Activated CD4-positive, CD25-positive, alpha-beta regulatory T cell treated with anti-CD3 and anti-CD28 coated beads, Interleukin-2, amount 50 U/mL, for 24 hours (primary cell): ENCODE measurements around the gene CPLX1.

Experiments
- ATAC-seq, 2 donors: fragments of 150-1000 bp; cut with Tn5 transposase; one replicate each; pipeline ENCODE4 v1.10.0; 2021; ENCODE audit warnings: mild to moderate bottlenecking in 1 of 2, moderate library complexity in 1 of 2

Gene CPLX1

DNA sequence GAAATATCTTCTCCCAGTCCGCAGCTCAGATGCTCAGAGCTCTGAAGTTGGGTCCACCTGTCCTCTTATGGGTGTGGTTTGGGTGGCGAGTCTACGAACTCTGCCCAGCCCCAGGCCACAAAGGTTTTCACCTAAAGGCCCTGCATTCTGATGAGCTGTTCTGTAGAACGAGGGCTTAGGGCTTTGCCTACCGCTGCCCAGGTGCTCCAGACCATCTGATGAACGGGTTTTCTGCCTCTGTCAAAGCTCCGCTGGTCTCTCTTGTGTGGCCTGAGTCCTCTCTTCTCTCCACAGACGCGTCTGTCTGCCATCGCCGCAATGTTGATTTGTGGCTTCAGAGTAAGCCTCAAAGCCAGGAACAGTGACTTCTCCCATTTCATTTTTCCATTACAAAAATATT is 28.4 kb upstream of the CPLX1 start:
- no peak for ATAC-seq

DNA sequence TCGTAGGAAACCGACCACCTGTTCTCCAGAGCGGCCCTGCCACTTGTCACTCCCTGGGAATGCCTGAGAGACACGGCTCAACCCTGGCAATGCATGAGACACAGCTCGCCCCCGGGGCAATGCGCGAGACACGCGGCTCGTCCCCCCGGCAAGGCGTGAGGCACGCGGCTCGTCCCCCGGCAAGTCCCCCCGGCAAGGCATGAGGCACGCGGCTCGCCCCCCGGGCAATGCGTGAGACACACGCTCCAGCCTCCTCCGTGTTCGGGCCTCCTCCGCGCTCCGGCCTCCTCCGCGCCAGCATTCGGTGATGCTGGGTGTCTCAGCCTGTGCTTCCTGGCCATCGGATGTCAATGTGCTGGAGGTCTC is 27.5 kb upstream of the CPLX1 start:
- no peak for ATAC-seq

DNA sequence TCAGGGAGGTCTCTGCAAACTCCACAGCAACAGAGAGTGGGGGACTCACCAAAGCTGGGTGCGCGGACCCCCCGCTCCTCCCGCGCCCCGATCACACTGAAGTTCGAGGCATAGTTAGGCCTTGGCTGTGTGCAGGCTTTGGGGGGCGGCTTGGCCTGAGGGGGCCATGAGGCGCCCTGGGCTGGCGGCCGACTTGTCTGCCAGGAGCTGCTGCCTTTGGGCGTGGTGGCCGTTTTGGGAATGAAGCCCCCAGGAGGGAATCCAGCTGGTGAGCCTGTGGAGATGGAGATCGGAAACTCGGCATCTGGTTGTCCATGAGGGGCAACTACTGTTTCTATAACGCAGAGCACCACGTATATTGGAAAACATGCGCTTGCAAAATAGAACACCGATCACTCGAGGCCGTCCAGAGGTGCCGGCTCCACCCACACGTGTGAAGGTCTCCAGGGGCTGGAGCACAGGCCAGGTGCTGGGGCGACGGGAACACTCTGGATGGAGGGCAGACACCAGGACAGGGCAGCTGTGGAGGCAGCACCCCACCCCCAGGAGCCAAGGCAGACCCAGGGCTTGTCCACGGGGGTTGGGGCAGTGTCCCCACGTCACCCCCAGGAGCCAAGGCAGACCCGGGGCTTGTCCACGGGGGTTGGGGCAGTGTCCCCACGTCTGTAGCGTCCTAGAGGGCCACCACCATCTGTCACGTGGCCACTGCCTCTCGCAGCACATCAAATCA is 25.9 kb upstream of the CPLX1 start:
- no peak for ATAC-seq

DNA sequence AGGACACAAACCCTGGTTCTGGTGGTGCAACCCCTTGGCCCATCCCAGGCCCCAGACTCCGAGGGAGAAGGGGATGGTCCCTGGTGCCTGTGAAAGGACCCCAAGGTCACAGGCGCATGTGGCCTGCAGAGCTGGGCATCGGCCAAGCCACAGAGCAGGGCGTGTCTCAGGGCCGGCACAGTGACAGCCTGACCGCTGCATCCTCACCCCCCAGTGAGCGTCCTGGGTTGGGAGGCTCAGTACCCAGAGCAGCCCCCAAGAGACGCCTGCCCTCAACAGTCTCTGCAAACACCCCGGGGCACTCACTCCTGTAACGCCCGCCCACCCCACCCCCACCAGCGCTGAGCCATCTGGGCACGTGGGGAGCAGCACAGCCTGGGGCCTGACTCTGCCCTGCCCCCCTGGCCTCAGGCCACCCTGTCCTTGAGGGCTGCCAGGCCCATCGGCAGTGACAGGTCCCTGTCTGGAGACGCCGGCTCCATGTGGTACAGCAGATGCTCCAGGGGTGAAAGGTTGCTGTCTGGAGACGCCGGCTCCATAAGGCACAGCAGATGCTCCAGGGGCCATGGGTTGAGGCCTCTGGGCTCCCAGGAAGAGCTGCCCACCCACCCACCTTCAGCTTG is 24.5 kb upstream of the CPLX1 start:
- ATAC-seq, result no peak

DNA sequence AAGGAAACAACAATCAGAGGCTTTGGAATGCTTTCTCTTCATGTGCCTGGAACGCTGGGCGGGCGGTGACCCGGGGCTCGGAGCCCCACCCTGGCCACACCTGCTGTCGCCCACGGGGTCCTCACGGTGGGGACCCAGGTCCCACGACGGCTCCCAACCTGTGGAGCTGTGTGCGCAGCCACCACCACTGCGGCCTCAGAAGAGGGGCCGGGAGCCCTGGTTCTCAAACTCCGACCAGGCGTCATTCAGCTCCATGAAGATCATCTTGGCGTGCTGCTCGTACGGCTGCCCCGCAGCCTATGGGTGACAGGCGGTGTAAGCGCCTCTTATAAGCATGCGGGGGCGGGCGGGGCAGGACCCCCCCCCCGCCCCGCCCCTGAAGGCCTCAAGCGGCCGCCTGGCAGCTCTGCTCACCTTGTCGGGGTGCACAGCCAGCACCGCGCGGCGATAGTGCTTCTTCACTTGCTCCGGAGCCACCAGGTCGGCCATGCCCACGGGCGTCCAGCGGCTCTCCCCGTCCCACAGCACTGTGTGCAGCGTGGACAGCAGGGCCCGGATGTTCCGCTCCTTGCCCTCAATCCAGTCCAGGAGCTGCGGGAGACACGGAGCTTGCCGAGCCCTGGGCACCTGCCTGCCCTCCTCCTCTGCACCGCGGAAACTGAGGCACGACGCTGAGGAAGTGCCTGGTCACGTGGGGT is 23.7 kb upstream of the CPLX1 start:
- ATAC-seq, result no peak

DNA sequence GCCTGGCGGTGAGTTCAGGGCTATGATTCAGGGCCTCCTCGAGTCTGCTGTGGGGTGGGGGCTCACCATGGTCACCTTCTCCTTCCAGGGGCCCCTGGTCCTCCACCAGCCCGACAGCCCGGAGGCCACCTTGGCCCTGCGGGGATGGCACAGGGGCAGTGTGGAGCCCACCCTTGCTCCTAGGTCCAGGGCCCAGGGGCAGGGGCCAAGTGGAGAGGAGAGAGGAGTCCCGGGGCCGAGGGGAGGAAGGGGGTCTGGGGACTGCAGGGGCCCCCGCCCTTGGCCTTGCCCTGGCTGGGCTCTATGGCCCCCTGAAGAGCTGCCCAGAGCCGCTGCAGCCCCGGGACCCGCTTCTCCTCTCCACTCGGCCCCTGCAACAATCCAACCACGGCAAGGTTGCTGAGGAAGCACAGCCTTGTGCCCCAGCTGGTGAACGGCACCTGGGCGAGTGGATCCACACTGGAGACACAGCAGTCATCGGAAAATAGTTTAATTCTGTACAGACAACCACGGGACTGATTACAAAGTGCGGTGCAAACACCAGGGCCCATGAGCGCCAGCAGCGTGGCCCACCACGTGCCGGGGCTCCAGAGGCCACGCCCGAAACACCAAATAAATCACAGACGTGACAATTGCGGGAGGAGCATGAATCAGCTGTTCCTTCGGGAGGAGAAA is 23.0 kb upstream of the CPLX1 start:
- no peak for ATAC-seq

DNA sequence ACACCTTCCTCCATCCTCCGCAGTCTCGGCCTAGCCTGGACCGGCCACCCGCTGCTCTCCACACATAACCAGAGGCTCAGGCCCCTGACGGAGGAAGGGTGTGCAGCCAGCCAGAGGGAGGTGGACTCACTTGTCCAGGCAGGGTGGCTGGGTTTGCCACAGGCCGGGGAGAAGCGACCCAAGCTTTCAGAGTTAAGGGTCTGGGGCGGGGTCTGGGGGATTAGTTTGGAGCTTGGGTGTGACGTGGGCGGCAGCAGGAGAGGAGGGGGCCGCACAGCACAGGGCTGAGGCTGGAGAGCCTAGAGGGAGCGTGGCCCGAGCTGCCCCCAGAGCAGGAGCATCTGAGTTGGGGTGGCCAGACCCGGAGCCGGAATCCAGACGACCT is 22.4 kb upstream of the CPLX1 start:
- no peak for ATAC-seq

DNA sequence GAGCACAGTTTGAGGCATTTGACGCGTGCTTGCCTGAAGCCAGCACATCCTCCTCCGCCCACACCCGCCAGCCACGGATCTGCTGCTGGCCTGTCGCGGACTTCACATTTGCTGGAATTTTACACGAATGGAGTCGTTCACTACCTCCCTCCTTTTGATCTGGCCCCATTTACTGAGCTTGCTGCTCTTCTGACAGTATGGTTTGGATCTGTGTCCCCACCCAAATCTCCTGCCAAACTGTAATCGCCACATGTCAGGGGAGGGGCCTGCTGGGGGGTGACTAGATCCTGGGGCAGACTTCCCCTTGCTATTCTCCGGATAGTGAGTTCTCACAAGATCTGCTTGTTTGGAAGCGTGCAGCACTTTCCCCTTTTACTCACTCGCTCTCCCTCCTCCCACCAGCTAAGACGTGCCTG is 19.9 kb upstream of the CPLX1 start:
- no peak for ATAC-seq

DNA sequence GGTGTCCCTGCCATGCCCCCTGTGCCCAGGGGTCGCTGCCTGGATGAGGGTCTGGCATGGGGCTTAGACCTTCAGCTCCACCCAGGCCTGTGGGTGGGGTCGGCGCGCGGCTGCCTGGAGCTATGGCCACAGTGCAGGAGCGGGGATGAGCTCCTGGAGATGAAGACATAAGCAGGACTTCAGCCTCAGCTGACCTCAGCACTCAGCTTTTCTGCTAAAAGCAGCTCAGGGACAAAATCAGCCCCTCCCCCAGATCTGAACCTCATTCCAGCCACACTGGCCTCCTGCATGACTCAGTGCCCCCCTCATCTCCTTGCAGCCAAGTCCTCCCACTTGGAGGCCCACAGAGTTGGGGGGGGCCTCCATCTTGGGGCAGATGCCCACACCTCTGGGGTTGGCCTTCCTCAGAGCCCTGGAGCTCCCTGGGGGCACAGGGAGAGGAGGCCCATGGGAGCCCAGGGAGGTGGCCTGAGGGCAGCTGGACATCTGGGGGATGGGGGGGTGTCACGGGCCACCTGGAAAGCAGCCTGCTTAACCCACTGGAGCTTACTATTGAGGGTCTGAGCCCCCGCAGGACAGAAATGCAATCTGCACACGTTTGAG is 19.4 kb upstream of the CPLX1 start:
- ATAC-seq, result no peak

DNA sequence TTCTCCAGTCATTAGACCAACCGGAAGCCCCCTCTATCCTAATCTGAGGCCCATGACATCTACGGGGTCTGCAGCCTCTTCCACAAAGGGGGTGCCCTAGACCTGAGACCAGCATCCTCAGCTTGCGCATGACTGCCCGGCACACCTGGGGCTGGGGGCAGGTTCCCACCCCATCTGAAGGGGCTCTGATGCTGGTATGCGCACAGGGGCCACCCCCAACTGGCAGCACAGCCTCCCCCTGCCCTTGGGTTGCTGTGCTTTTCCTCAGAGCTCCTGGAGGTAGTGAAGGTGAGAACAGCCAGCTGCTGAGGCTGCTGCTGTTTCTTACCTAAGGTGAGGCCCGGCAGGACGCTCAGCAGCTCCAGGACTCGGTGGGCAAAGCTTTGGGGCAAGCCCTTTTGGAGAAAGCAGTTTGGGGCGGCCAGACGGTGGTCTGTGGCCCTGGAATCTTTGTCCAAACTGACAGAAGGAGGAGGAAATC is 18.9 kb upstream of the CPLX1 start:
- ATAC-seq, result no peak

DNA sequence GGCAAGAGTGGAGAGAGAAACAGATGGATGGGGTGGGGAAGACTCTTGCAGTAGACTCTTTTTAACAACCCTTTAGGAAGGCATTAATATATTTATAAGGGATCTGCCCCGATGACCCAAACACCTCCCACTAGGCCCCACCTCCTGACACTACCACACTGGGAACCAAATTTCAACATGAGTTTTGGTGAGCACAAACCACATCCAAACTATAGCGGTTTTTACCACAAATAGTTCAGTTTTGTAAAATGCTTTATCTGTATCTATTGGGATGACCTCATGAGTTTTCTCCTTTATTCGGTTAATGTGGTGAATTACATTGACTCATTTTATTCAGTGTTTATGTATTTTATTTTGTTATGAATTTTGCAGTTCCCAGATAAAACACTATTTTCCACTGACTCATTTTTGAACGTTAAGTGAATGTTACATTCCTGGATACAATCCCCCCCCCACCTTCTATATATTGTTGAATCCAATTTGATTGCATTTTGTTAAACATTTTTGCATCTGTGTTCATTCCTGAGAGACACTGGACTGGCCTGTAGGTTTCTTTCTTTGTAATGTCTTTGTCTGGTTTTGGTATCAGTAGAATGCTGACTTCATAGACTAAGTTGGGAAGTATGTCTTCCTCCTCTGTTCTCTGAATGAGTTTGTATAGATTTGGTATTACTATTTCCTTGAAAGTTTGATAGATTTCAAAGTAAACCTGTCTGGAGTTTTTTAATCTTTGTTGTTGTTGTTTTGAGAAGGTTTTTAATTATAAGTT is 13.9 kb upstream of the CPLX1 start:
- ATAC-seq, result peak in 1 of 2 donors; percentile 60

DNA sequence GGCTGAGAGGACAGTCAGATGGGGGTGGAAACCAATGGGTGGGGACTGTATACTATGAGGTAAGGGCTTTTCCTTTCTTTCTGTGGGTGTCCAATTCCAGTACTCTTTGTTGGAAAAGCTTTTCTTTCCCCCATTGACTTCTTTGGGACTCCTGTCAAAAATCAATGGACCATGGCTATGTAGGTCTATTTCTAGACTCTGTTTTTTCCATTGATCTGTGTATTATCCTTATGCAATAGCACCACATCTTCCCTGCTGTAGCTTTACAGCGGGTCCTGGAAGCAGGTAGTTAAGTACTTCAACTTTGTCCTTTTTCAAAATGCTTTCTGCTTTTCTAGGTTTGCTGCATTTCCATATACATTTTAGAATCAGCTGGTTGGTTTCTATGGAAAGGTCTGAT is 11.8 kb upstream of the CPLX1 start:
- no peak for ATAC-seq

DNA sequence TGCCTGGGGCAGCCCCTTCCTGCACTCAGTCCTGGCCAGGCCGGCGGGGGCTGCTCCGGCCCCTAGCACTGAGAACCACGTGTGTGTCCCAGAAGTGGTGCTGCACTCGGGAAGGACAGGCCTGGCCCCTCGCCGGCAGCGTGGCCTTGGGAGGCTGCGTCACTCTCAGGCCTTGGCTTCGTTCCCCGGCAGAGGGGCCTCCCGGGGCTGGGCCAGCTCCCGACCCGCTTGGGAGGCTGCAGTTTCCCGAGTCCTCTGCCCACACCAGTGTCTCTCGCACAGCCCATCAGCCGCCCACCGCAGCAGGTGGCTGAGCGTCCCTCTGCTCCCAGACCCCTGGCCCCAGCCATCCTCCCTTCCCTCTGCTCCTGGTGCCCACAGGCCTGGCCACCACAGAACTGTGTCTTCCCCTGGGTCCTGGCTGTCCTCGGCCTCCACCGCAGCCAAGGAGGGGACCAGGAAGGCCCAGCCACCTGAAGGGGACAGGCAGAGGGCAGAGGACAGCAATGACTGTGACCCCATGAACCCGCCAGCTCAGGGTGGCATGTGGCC is 10.9 kb upstream of the CPLX1 start:
- ATAC-seq, result no peak

DNA sequence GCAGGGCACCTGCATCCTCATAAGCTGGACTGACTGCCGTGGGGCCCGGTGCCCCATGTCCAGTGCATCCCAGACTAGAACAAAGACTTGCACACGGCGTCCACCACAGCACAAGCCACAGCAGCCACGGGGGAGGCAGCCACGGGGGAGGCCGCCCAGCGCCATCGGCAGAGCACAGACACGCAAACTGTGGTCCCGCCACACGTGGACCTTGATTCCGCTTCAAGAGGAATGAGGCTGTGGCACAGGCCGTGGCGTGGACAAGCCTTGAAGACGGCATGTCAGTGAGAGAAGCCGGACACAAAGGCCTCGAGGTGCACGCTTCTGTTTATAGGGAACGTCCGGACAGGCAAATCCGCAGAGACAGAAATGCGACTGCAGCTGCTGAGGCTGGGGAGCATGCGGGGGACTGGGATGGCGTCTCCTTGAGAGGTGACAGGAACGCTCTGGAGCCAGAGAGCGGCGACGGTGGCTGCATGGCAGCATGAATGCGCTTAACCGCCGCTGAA is 10.1 kb upstream of the CPLX1 start:
- no peak for ATAC-seq

DNA sequence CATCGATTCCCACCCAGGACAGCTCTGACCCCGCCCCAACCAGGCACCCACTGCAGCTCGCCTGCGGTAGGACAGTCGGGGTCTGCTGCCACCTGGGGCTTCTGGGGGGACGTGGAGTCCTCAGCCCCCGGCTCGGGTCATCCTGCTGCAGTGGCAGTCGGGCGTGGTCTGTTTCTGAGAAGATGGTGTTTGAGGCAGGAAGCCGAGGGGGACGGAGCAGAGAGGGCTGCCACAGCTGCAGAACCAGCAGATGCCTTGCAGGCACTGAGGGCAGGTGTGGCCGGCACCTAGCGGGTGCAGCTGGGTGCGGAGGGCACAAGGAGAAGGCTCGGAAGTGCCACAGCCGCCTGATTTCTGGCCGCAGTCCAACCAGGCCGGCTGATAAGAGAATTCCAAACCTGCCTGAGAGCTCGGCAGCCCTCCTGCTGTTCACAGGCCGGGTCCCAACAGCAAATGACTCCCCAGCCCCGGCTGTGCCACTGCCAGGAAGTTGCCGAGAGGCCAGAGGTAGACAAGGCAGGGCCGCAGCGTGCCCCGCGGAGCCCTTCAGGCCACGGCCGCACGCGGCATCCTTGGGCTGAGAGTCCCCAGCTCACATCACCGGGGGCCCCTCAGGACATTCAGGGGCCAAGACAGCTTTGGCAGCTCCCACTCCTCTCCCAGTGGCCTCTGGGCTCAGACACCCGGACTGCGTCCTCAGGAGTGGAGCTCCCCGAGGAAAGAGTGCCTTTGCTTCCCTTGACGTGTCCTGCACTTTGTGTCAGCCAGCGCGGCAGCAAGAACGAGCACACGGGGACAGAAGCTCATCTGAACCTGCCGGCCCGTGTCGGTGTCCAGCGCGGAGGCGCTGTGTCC is 9.4 kb upstream of the CPLX1 start:
- no peak for ATAC-seq

DNA sequence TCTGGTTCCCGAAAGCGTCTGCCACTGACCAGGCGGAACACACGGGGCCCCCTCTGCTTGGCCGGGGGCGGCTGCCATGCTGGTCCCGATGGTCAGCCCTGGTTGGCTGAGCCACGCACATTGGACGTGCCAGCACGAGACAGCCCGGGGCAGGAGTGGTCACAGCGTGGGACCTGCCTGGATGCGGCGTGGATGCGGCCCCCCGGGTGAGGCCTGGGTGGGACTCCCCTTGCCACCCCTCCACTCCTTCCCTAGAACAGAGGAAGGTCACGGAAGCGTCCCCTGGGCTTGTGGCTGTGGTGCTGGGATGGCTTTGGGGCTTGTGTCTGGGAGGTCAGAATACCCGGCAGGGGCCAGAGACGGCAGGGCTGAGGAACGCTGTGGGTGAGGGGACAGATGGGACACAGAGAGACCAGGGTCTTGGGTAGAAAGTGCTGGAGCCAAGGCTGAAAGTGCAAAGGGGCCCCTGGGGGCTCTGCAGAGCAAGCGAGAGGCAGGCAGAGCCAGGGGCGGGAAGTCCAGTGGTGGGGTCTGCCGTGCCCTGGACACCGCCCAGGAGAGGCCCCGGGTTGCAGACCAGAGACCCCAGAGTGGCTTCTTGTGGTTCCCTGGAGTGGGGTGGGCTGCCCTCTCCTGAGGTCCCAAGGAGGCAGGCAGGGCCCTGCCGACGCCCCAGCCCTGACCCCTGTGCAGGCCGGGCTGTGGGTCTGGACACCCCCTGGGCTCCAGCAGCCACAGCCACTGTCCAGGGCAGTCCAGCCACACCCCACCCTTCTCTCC is 8.6 kb upstream of the CPLX1 start:
- ATAC-seq, result no peak

DNA sequence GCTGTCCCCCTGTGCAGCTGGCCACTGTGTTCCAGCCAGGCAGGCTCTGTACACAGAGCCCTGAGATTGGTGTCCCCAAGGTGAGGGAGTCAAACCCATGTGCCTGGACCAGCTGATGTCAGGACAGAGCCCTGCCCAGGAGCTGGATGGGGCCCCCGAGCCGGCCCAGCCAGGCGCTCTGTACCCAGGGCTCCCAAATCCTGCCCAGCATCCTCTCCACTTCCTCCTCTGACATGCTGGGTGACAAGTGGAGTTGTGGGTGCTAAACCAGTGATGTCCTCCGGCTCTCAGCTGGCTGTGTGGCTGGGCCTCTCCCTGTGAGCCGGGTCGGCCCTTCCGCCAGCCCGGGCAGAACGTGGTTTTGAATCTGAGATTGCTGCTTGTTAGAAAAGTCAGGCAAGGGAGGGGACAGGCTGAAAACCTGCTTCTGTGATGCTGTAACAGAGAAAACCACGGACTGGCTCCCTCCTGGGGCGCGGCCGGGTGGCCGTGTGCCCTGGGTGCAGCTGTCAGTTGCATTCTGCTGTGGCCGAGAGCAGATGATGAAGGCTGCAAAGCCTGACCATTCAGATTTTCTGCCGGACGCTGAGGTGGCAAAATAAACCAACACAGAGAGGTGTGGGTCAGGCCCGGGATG is 7.9 kb upstream of the CPLX1 start:
- ATAC-seq, result no peak

DNA sequence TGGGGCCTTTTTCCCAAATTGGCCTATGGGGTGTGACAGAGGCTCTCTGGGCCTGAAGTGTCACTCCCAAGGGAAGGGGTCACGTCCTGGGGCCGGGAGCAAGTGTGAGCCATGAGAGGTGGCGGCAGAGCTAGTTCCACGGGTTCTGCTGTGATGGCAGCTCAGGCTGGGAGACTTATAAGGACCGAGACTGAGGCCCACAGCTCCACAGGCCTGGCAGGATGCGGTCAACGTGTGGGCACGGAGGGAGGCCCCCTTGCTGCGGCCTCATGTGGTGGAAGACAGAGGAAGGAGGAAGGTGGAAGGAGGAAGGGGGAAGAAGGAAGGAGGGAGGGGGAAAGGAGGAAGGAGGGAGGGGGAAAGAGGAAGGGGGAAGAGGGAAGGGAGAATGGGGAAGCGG is 7.2 kb upstream of the CPLX1 start:
- ATAC-seq, result no peak

DNA sequence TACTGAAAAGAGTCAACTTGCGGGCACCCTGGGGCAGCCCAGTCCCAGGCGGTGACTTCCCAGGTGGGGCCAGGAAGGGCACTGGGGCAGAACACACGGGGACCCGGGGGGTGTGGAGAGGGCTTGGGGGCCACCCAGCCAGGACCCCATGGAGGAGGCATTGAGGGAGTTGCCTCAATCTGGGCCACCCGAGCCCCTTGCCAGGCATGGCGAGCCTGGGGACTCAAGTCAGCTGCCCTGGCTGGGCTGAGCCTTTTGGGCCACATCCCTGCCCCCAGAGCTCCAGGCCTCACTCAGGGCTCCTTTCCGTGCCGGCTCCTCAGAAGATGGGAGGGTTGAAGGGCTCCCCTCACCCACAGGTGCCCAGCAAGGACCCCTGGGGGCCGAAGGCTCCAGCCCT is 6.6 kb upstream of the CPLX1 start:
- no peak for ATAC-seq
